HEK293 (cell line): ENCODE measurements around the gene EDEM1.
"Not testable (repeated sequence)": the region's sequence is repeated elsewhere in the genome, so short reads cannot be mapped to it uniquely, and the experiment has no call there.

Source experiments
- CTCF ChIA-PET: fragments of 350-600 bp; formaldehyde crosslinking; extraction: SDS; loops from one replicate; lab custom pipeline; 2021; ENCODE audit warnings: antibody characterized with exemption; lab: Yijun Ruan, JAX
- POLR2A ChIA-PET: fragments of 300-600 bp; formaldehyde crosslinking; extraction: SDS; loops from one replicate; lab custom pipeline; 2020; ENCODE audit warnings: antibody characterized with exemption, inconsistent platforms; lab: Yijun Ruan, JAX
- H3K27ac ChIP-seq: fragments of 200-500 bp; sonication (Bioruptor generic); 2 replicates; pipeline ENCODE4 v1.5.1; 2014; ENCODE audit warnings: low read depth, low read length, control low read depth, inconsistent platforms; ENCODE audit errors: extremely low read depth
- H3K36me3 ChIP-seq, 2 experiments: fragments of 200-500 bp in 1 of 2; sonication (Bioruptor generic) in 1 of 2; 1 replicate in 1 of 2; 2 replicates in 1 of 2; pipeline ENCODE4 v1.5.1; 2014 to 2017; ENCODE audit warnings: inconsistent platforms in 2 of 2, low read length in 2 of 2; ENCODE audit not compliant: control insufficient read depth in 2 of 2, insufficient read depth in 1 of 2
- H3K4me1 ChIP-seq: fragments of 200-500 bp; sonication (Bioruptor generic); 2 replicates; pipeline ENCODE4 v1.5.1; 2014; ENCODE audit warnings: mild to moderate bottlenecking, low read length, inconsistent platforms; ENCODE audit not compliant: control insufficient read depth, insufficient read depth
- H3K4me3 ChIP-seq: 2 replicates; pipeline ENCODE4 v1.5.1; 2011; ENCODE audit warnings: low read depth, mild to moderate bottlenecking, control low read depth, low read length, moderate library complexity
- H3K9me3 ChIP-seq: fragments of 200-500 bp; sonication (Bioruptor generic); 2 replicates; pipeline ENCODE4 v1.5.1; 2014; ENCODE audit warnings: low read depth, low read length, inconsistent platforms; ENCODE audit not compliant: control insufficient read depth, insufficient read depth
- GLIS2 ChIP-seq: fragments of 450-650 bp; formaldehyde crosslinking; IDR thresholded peaks from 2 replicates; pipeline ENCODE4 v1.5.1; 2016; ENCODE audit warnings: missing biosample characterization, missing genetic modification characterization
- IKZF3 ChIP-seq: fragments of 450-650 bp; IDR thresholded peaks from 2 replicates; pipeline ENCODE4 v1.5.0; 2018; ENCODE audit warnings: missing biosample characterization, mild to moderate bottlenecking, missing genetic modification characterization, moderate library complexity
- MYNN ChIP-seq: fragments of 450-650 bp; formaldehyde crosslinking; IDR thresholded peaks from 2 replicates; pipeline ENCODE4 v1.5.1; 2016; ENCODE audit warnings: missing biosample characterization, missing genetic modification characterization, borderline replicate concordance
- OVOL3 ChIP-seq: fragments of 450-650 bp; formaldehyde crosslinking; IDR thresholded peaks from 2 replicates; pipeline ENCODE4 v1.5.1; 2016; ENCODE audit warnings: missing biosample characterization, missing genetic modification characterization
- SALL2 ChIP-seq: fragments of 450-650 bp; formaldehyde crosslinking; IDR thresholded peaks from 2 replicates; pipeline ENCODE4 v1.5.0; 2017; ENCODE audit warnings: missing biosample characterization, mild to moderate bottlenecking, missing genetic modification characterization, borderline replicate concordance
- SP2 ChIP-seq: fragments of 450-650 bp; formaldehyde crosslinking; IDR thresholded peaks from 2 replicates; pipeline ENCODE4 v1.5.1; 2016; ENCODE audit warnings: missing biosample characterization, missing genetic modification characterization
- ZBTB44 ChIP-seq: fragments of 450-650 bp; IDR thresholded peaks from 2 replicates; pipeline ENCODE4 v1.5.1; 2018; ENCODE audit warnings: missing biosample characterization, mild to moderate bottlenecking, missing genetic modification characterization
- ZBTB48 ChIP-seq: fragments of 450-650 bp; formaldehyde crosslinking; IDR thresholded peaks from 2 replicates; pipeline ENCODE4 v1.5.1; 2016; ENCODE audit warnings: missing biosample characterization, missing genetic modification characterization
- ZBTB8A ChIP-seq: fragments of 450-650 bp; formaldehyde crosslinking; IDR thresholded peaks from 2 replicates; pipeline ENCODE4 v1.5.1; 2016; ENCODE audit warnings: missing biosample characterization, missing genetic modification characterization
- ZFHX2 ChIP-seq: fragments of 450-650 bp; formaldehyde crosslinking; conservative IDR thresholded peaks from 2 replicates; pipeline ENCODE4 v1.5.1; 2016; ENCODE audit warnings: missing biosample characterization, missing genetic modification characterization
- ZFP69B ChIP-seq: fragments of 450-650 bp; formaldehyde crosslinking; IDR thresholded peaks from 2 replicates; pipeline ENCODE4 v1.5.1; 2016; ENCODE audit warnings: missing biosample characterization, missing genetic modification characterization
- ZNF10 ChIP-seq: fragments of 450-650 bp; formaldehyde crosslinking; IDR thresholded peaks from 2 replicates; pipeline ENCODE4 v1.5.1; 2017; ENCODE audit warnings: missing biosample characterization, missing genetic modification characterization
- ZNF112 ChIP-seq: fragments of 450-650 bp; formaldehyde crosslinking; IDR thresholded peaks from 2 replicates; pipeline ENCODE4 v1.5.0; 2017; ENCODE audit warnings: missing biosample characterization, missing genetic modification characterization
- ZNF114 ChIP-seq: fragments of 450-650 bp; formaldehyde crosslinking; IDR thresholded peaks from 2 replicates; pipeline ENCODE4 v1.5.0; 2017; ENCODE audit warnings: missing biosample characterization, missing genetic modification characterization
- ZNF140 ChIP-seq: fragments of 450-650 bp; formaldehyde crosslinking; IDR thresholded peaks from 2 replicates; pipeline ENCODE4 v1.5.1; 2016; ENCODE audit warnings: missing biosample characterization, missing genetic modification characterization
- ZNF146 ChIP-seq: fragments of 450-650 bp; formaldehyde crosslinking; IDR thresholded peaks from 2 replicates; pipeline ENCODE4 v1.5.1; 2016; ENCODE audit warnings: missing biosample characterization, missing genetic modification characterization
- ZNF214 ChIP-seq: fragments of 450-650 bp; formaldehyde crosslinking; IDR thresholded peaks from 2 replicates; pipeline ENCODE4 v1.5.1; 2017; ENCODE audit warnings: missing biosample characterization, mild to moderate bottlenecking, missing genetic modification characterization, borderline replicate concordance
- ZNF221 ChIP-seq: fragments of 450-650 bp; formaldehyde crosslinking; IDR thresholded peaks from 2 replicates; pipeline ENCODE4 v1.5.1; 2017; ENCODE audit warnings: missing biosample characterization, missing genetic modification characterization, borderline replicate concordance
- ZNF23 ChIP-seq: fragments of 450-650 bp; formaldehyde crosslinking; IDR thresholded peaks from 2 replicates; pipeline ENCODE4 v1.5.1; 2016; ENCODE audit warnings: missing biosample characterization, missing genetic modification characterization, borderline replicate concordance
- ZNF324 ChIP-seq: fragments of 450-650 bp; formaldehyde crosslinking; IDR thresholded peaks from 2 replicates; pipeline ENCODE4 v1.5.1; 2016; ENCODE audit warnings: missing biosample characterization, missing genetic modification characterization
- ZNF335 ChIP-seq: fragments of 450-650 bp; formaldehyde crosslinking; conservative IDR thresholded peaks from 2 replicates; pipeline ENCODE4 v1.5.1; 2016; ENCODE audit warnings: missing biosample characterization, missing genetic modification characterization
- ZNF350 ChIP-seq: fragments of 450-650 bp; formaldehyde crosslinking; IDR thresholded peaks from 2 replicates; pipeline ENCODE4 v1.5.0; 2017; ENCODE audit warnings: missing biosample characterization, mild to moderate bottlenecking, missing genetic modification characterization
- ZNF416 ChIP-seq: fragments of 450-650 bp; formaldehyde crosslinking; IDR thresholded peaks from 2 replicates; pipeline ENCODE4 v1.5.1; 2016; ENCODE audit warnings: missing biosample characterization, missing genetic modification characterization
- ZNF423 ChIP-seq: fragments of 450-650 bp; formaldehyde crosslinking; IDR thresholded peaks from 2 replicates; pipeline ENCODE4 v1.5.1; 2016; ENCODE audit warnings: missing biosample characterization, missing genetic modification characterization
- ZNF704 ChIP-seq: fragments of 450-650 bp; formaldehyde crosslinking; IDR thresholded peaks from 2 replicates; pipeline ENCODE4 v1.5.1; 2016; ENCODE audit warnings: missing biosample characterization, missing genetic modification characterization
- ZNF792 ChIP-seq: fragments of 450-650 bp; formaldehyde crosslinking; IDR thresholded peaks from 2 replicates; pipeline ENCODE4 v1.5.1; 2016; ENCODE audit warnings: missing biosample characterization, missing genetic modification characterization
- ZNF837 ChIP-seq: fragments of 450-650 bp; formaldehyde crosslinking; IDR thresholded peaks from 2 replicates; pipeline ENCODE4 v1.5.1; 2016; ENCODE audit warnings: missing biosample characterization, missing genetic modification characterization
- ZXDB ChIP-seq: fragments of 450-650 bp; formaldehyde crosslinking; IDR thresholded peaks from 2 replicates; pipeline ENCODE4 v1.5.1; 2016; ENCODE audit warnings: missing biosample characterization, missing genetic modification characterization

EDEM1 gene

GRCh38 chr3:5169807-5170206 lies 17.7 kb upstream of the EDEM1 start:
- Histone ChIP-seq H3K36me3 (peaks cover 11 to 38% of the 10 kb centered on the region in 2 experiments), H3K4me3 (no peak overlapping the region), H3K9me3 (no peaks in the 10 kb centered on the region), H3K27ac (no peak overlapping the region), H3K4me1 (peaks cover 11% of the 10 kb centered on the region; the same call in 1 of the 2 replicates)
- no peak for TF ChIP-seq ZBTB44 (tag by site-specific recombination)
- no peak for TF ChIP-seq SP2
- TF ChIP-seq ZNF335, result no peak
- TF ChIP-seq ZXDB (tag by site-specific recombination), result no peak
- no peak for TF ChIP-seq ZNF140 (tag by site-specific recombination)
- no peak for TF ChIP-seq ZNF221 (tag by site-specific recombination)
- no peak for TF ChIP-seq ZFP69B (tag by site-specific recombination)
- TF ChIP-seq ZNF112 (tag by site-specific recombination), result no peak
- no peak for TF ChIP-seq ZBTB8A
- TF ChIP-seq GLIS2 (tag by site-specific recombination), result no peak
- no peak for TF ChIP-seq ZBTB48 (tag by site-specific recombination)
- TF ChIP-seq ZNF792 (tag by site-specific recombination), result no peak
- TF ChIP-seq ZNF837 (tag by site-specific recombination), result no peak
- no peak for TF ChIP-seq SALL2
- no peak for TF ChIP-seq ZNF324 (tag by site-specific recombination)
- ChIA-PET POLR2A (no interaction called here), CTCF (no interaction called here)

- Histone ChIP-seq H3K4me1 (peaks cover 11% of the 10 kb centered on the region; the same call in 1 of the 2 replicates), H3K4me3 (no peak overlapping the region), H3K36me3 (peaks cover 19 to 48% of the 10 kb centered on the region in 2 experiments), H3K9me3 (no peaks in the 10 kb centered on the region), H3K27ac (no peak overlapping the region)
- TF ChIP-seq ZNF10 (tag by site-specific recombination) (no peak), OVOL3 (tag by site-specific recombination) (no peak), ZNF423 (tag by site-specific recombination) (no peak), IKZF3 (no peak), ZNF350 (tag by site-specific recombination) (no peak), ZNF114 (tag by site-specific recombination) (no peak), ZNF23 (tag by site-specific recombination) (no peak), ZNF214 (no peak), ZNF416 (tag by site-specific recombination) (no peak)
- CTCF ChIA-PET, result no interaction called here
- POLR2A ChIA-PET, result no interaction called here
Measured at GRCh38 chr3:5170975-5171374, 16.5 kb upstream of the EDEM1 start.

- POLR2A ChIA-PET, result no interaction called here
- H3K4me1 ChIP-seq, result peaks cover 11% of the 10 kb centered on the region; the same call in 1 of the 2 replicates
- H3K4me3 ChIP-seq, result no peak overlapping the region
- CTCF ChIA-PET, result no interaction called here
- no peak overlapping the region for H3K27ac ChIP-seq
- H3K36me3 ChIP-seq, result peaks cover 19 to 57% of the 10 kb centered on the region in 2 experiments
- H3K9me3 ChIP-seq, result no peaks in the 10 kb centered on the region
- TF ChIP-seq ZFHX2 (tag by site-specific recombination) (no peak), ZNF146 (tag by site-specific recombination) (no peak), ZNF704 (tag by site-specific recombination) (no peak), MYNN (no peak)
Measured at GRCh38 chr3:5172018-5172417, 15.5 kb upstream of the EDEM1 start.

- H3K4me3 ChIP-seq, H3K9me3 ChIP-seq, H3K4me1 ChIP-seq, H3K27ac ChIP-seq, POLR2A ChIA-PET: not testable (repeated sequence)
- CTCF ChIA-PET, result interaction anchor here (0.6 kb wide), 2 partner anchors 29 to 791 kb away, joined by 3 to 4 read pairs; no protein-coding TSS in a partner anchor
- peaks cover 13 to 82% of the 10 kb centered on the region in 2 experiments for H3K36me3 ChIP-seq
Measured at GRCh38 chr3:5179036-5179435, 8.5 kb upstream of the EDEM1 start.
